Kidney epithelial cell (primary cell): Measurements from ENCODE around the gene C12orf76. TPM values are rescaled to one million over a fixed set of nuclear protein-coding genes. Genes with fewer than 3 reads are reported as not detected.

Experiments
- DNase-seq: peaks from one replicate; pipeline ENCODE4 v3.0.0-alpha.2; 2010; ENCODE audit warnings: low read depth
- H3K27me3 ChIP-seq: 2 replicates; pipeline ENCODE4 v1.6.0; 2011; ENCODE audit warnings: low read length; ENCODE audit not compliant: control insufficient read depth, insufficient read depth
- H3K36me3 ChIP-seq: 2 replicates; pipeline ENCODE4 v1.5.1; 2011; ENCODE audit warnings: low read length; ENCODE audit not compliant: control insufficient read depth, insufficient read depth
- H3K4me3 ChIP-seq: 2 replicates; pipeline ENCODE4 v1.5.1; 2011; ENCODE audit warnings: low read depth, mild to moderate bottlenecking, control low read depth, low read length
- total RNA-seq: library from RNA; depleted of rRNA; stranded (reverse); fragments of >200 nt; gene quantifications from 2 replicates; pipeline ENCODE4 v1.2.3, GENCODE V29; 2015
- TF ChIP-seq, protein P1 (sequence below): IDR thresholded peaks from 2 replicates; pipeline ENCODE4 v1.5.1; 2011; ENCODE audit warnings: mild to moderate bottlenecking, moderate library complexity, low read length, control low read depth, inconsistent platforms; ENCODE audit not compliant: insufficient read depth, poor library complexity, severe bottlenecking

C12orf76 gene
- total RNA-seq, 1 donor from 2014 or later = 14.5 TPM

DNA sequence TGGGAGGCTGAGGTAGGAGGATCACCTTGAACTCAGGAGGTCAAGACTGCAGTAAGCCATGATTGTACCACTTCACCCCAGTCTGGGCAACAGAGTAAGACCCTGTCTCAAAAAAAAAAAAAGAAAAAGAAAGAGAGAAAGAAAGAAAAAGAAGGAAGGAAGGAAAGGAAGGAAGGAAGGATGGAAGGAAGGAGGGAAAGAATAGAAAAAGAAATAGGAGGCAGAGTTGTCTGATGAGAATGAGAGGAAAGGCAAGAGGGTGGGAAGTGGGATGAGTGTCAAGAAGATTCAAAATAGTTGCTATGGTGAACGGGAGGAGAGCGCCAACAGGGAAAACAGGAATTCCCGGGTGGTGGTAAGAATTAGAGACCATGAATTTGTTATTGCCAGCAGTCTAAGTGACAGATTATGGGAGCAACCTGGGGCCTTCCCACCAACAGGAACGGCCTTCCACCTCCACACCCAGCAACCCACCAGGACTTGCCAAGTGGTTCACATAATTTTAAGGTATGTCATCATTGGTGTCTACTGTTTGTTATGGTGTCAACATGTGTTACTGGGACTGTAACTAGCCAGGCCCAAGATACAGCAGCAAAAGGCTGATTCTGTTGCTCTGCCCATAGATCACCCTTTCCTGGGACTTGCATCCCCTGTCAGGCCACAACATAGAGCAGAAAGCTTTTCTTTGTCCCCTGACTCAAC, 36.1 kb upstream of the C12orf76 start:
- TF ChIP-seq, protein P1, sequence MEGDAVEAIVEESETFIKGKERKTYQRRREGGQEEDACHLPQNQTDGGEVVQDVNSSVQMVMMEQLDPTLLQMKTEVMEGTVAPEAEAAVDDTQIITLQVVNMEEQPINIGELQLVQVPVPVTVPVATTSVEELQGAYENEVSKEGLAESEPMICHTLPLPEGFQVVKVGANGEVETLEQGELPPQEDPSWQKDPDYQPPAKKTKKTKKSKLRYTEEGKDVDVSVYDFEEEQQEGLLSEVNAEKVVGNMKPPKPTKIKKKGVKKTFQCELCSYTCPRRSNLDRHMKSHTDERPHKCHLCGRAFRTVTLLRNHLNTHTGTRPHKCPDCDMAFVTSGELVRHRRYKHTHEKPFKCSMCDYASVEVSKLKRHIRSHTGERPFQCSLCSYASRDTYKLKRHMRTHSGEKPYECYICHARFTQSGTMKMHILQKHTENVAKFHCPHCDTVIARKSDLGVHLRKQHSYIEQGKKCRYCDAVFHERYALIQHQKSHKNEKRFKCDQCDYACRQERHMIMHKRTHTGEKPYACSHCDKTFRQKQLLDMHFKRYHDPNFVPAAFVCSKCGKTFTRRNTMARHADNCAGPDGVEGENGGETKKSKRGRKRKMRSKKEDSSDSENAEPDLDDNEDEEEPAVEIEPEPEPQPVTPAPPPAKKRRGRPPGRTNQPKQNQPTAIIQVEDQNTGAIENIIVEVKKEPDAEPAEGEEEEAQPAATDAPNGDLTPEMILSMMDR = no peak
- H3K27me3 ChIP-seq = peaks cover 2% of the 10 kb centered on the region
- DNase-seq = no peak
- H3K36me3 ChIP-seq = no peaks in the 10 kb centered on the region
- no peak overlapping the region for H3K4me3 ChIP-seq

DNA sequence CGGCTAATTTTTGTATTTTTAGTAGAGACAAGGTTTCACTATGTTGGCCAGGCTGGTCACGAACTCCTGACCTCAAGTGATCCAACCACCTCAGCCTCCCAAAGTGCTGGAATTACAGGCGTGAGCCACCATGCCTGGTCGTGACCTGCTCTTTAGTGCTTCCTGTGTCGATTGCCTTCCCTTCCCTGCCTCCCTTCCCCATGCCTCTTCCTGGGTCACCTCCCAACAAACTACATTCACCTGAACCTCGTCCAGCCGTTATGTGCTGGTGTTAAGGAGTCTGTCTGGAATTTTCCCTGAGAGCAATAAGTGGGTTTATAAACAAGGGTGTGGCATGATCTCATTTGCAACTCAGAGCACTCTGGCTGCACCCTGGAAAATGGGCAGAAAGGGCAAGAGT, 32.1 kb upstream of the C12orf76 start:
- Histone ChIP-seq H3K27me3 (no peaks in the 10 kb centered on the region), H3K36me3 (no peaks in the 10 kb centered on the region), H3K4me3 (no peak overlapping the region)
- TF ChIP-seq, protein P1 = no peak
- no peak for DNase-seq

DNA sequence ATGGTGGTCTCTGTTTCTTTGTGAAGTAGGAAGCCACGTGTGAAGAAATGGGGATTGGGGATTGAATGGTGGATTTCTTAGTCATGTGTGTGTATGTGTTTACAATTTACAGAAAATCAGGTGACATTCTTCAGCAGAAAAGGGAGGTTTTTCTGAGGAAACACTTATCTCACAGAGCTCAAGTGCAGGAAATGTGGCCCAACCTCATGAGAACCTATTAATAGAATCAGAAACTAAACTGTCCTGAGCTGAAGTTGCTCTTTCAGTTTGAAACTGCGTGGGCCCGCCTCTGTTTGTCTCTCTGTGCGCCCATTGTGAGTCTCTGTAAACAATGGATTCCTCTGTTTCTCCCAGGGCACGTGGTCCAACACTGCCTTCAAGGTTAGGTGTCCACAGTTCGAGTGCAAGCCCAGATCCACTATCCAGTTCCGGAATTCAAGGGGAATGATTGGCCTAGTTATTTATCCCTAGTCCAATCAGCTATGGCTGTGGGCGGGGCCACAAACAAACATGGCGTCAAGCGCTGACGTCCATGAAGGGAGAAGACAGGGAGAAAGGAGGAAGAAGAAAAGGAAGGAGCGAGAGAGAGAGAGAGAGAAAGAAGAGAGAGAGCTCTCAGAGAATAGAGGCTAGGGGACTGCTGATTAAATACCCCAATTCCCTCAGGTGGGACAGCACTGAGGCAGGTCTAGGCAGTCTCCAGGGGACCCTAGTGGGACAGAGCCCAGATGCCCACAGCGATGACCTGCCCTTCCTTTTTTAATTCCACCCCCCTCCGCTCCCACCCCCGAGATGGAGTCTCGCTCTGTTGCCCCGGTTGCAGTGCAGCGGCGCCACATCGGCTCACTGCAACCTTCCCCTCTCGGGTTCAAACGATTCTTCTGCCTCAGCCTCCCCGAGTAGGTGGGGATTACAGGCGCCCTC, 31.4 kb upstream of the C12orf76 start:
- H3K36me3 ChIP-seq = no peaks in the 10 kb centered on the region
- H3K27me3 ChIP-seq = no peaks in the 10 kb centered on the region
- H3K4me3 ChIP-seq = no peak overlapping the region
- no peak for DNase-seq
- TF ChIP-seq, protein P1 = no peak

DNA sequence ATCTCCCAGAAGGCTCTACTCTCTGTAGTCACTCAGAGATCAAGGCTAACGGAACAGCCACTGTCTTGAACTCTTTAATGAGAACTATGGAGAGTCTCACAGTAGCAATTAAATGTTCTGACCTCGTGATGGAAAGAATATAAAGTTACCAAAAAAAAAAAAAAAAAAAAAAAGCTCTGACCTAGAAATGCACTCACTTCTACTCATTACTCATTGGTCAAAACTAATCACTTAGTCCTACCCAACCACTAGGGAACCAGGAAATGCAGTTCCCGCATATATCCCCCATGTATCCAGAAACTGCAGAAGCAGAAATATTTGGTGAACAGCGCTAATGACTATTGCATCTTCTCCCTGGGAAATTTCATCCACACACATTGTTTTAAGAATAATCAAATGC, 29.5 kb upstream of the C12orf76 start:
- no peak for DNase-seq
- TF ChIP-seq, protein P1 = no peak
- Histone ChIP-seq H3K4me3 (no peak overlapping the region), H3K36me3 (no peaks in the 10 kb centered on the region), H3K27me3 (no peaks in the 10 kb centered on the region)

DNA sequence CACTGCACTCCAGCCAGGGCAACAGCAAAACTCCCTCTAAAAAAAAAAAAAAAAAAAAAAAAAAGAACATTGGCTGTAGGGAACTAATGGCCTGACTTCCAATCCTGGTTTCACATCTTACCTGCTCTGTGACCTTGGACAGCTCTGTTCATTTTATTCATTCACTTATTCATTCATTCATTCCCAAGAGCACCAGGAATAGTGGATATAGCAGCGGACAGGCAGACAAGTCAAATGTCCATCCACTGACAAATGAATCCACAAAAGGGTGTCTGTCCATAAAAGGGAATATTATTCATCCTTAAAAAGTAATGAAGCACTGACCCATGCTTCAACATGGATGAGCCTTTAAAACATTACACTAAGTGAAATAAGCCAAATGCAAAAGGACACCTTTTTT, 27.6 kb upstream of the C12orf76 start:
- Histone ChIP-seq H3K4me3 (no peak overlapping the region), H3K27me3 (no peaks in the 10 kb centered on the region), H3K36me3 (no peaks in the 10 kb centered on the region)
- TF ChIP-seq, protein P1 = no peak
- no peak for DNase-seq
